Nephron progenitor cell (in vitro differentiated cells): ENCODE measurements around the gene MRPL48.

Source experiments
- DNase-seq: peaks from one replicate; pipeline ENCODE4 v3.0.0; 2021
- H3K27ac Mint-ChIP-seq: 2 replicates; pipeline ENCODE4 v1.8.0; 2021; ENCODE audit warnings: mild to moderate bottlenecking, moderate library complexity, mixed read lengths
- H3K27me3 Mint-ChIP-seq: 2 replicates; pipeline ENCODE4 v1.8.0; 2021; ENCODE audit warnings: mild to moderate bottlenecking, low read depth, mixed read lengths; ENCODE audit not compliant: poor library complexity
- H3K36me3 Mint-ChIP-seq: 2 replicates; pipeline ENCODE4 v1.8.0; 2021; ENCODE audit warnings: low read depth, mixed read lengths
- H3K4me1 Mint-ChIP-seq: 2 replicates; pipeline ENCODE4 v1.8.0; 2021; ENCODE audit warnings: mixed read lengths
- H3K4me3 Mint-ChIP-seq: 2 replicates; pipeline ENCODE4 v1.8.0; 2021; ENCODE audit warnings: mild to moderate bottlenecking, moderate library complexity, mixed read lengths
- H3K9me3 Mint-ChIP-seq: 2 replicates; pipeline ENCODE4 v1.8.0; 2021; ENCODE audit warnings: mild to moderate bottlenecking, moderate library complexity, mixed read lengths
- CTCF ChIP-seq: fragments of 200-600 bp; sonication (generic); IDR thresholded peaks from 2 replicates; pipeline ENCODE4 v1.5.0; 2021; ENCODE audit warnings: antibody characterized with exemption

Gene MRPL48

GRCh38 chr11:73833067-73833466 lies 45.4 kb downstream of the MRPL48 start:
- no peak for DNase-seq
- Mint-ChIP-seq H3K4me1 (no peaks in the 10 kb centered on the region), H3K9me3 (no peaks in the 10 kb centered on the region), H3K27ac (no peak overlapping the region), H3K27me3 (no peaks in the 10 kb centered on the region), H3K4me3 (no peak overlapping the region), H3K36me3 (peaks cover 23% of the 10 kb centered on the region)
- TF ChIP-seq CTCF, result no peak

GRCh38 chr11:73838443-73839122 lies 50.9 kb downstream of the MRPL48 start:
- H3K4me3 Mint-ChIP-seq, result no peak overlapping the region
- peaks cover 38% of the 10 kb centered on the region for H3K36me3 Mint-ChIP-seq
- TF ChIP-seq CTCF, result no peak
- H3K4me1 Mint-ChIP-seq, result no peaks in the 10 kb centered on the region
- H3K27me3 Mint-ChIP-seq, result peaks cover 4% of the 10 kb centered on the region
- no peaks in the 10 kb centered on the region for H3K9me3 Mint-ChIP-seq
- H3K27ac Mint-ChIP-seq, result peak overlapping the region; percentile 19
- DNase-seq, result no peak

GRCh38 chr11:73839123-73839457 lies 51.4 kb downstream of the MRPL48 start:
- H3K4me1 Mint-ChIP-seq, result no peaks in the 10 kb centered on the region
- no peak for DNase-seq
- H3K9me3 Mint-ChIP-seq, result no peaks in the 10 kb centered on the region
- H3K4me3 Mint-ChIP-seq, result no peak overlapping the region
- H3K27me3 Mint-ChIP-seq, result peaks cover 4% of the 10 kb centered on the region
- no peak for TF ChIP-seq CTCF
- peaks cover 35% of the 10 kb centered on the region for H3K36me3 Mint-ChIP-seq
- H3K27ac Mint-ChIP-seq, result no peak overlapping the region

GRCh38 chr11:73851046-73851764 lies 63.5 kb downstream of the MRPL48 start:
- TF ChIP-seq CTCF, result no peak
- no peak for DNase-seq
- H3K4me1 Mint-ChIP-seq, result no peaks in the 10 kb centered on the region
- no peak overlapping the region for H3K27ac Mint-ChIP-seq
- H3K4me3 Mint-ChIP-seq, result no peak overlapping the region
- no peaks in the 10 kb centered on the region for H3K9me3 Mint-ChIP-seq
- no peaks in the 10 kb centered on the region for H3K27me3 Mint-ChIP-seq
- H3K36me3 Mint-ChIP-seq, result peaks cover 71% of the 10 kb centered on the region

- no peaks in the 10 kb centered on the region for H3K27me3 Mint-ChIP-seq
- peaks cover 70% of the 10 kb centered on the region for H3K36me3 Mint-ChIP-seq
- H3K27ac Mint-ChIP-seq, result no peak overlapping the region
- no peak overlapping the region for H3K4me3 Mint-ChIP-seq
- H3K9me3 Mint-ChIP-seq, result no peaks in the 10 kb centered on the region
- no peak for DNase-seq
- H3K4me1 Mint-ChIP-seq, result no peaks in the 10 kb centered on the region
- TF ChIP-seq CTCF, result no peak
Measured at GRCh38 chr11:73852049-73852448, 64.4 kb downstream of the MRPL48 start.

DNA sequence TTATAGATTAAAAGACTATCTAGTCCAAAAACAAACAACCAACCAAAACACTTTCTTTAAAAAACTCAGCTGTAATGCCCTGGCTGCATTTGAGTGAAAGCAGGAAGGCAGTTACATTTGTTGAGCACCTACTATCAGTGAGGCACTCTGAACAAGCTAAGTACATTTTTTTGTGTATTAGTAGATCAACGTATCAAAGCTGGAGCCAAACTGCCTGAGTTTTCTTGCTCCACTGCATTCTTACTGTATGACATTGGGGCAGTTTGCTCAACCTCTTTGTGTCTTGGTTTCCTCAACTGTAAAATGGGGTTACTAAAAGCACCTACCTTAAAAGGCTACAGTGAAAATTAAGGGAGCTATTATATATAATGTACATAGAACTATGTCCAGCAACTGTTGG lies 67.0 kb downstream of the MRPL48 start:
- TF ChIP-seq CTCF, result no peak
- H3K4me1 Mint-ChIP-seq, result no peaks in the 10 kb centered on the region
- H3K36me3 Mint-ChIP-seq, result peaks cover 70% of the 10 kb centered on the region
- H3K9me3 Mint-ChIP-seq, result no peaks in the 10 kb centered on the region
- no peak overlapping the region for H3K27ac Mint-ChIP-seq
- H3K4me3 Mint-ChIP-seq, result no peak overlapping the region
- no peak for DNase-seq
- no peaks in the 10 kb centered on the region for H3K27me3 Mint-ChIP-seq
